ENCODE results near the gene FBN1.

DNA sequence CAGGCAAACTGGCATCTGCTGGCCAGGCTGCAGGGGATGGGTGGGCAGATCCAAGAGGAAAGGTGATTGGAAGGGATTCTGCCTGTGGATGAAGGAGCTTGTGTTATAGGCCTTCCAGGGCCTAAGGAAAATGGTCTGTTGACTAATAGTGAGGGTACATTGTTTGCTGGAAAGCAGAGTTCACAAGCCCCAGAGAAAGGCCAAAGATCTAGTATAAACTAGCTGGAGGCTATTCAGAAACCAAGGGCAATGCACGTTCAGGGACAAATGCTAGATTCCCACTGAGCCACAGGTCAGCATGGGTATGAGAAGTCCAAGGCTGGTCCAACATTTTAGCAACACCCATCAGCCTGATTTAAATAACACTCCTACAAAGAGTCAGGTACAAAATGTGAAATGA, 74.7 kb downstream of the FBN1 start:
- TF ChIP-seq, protein P1, sequence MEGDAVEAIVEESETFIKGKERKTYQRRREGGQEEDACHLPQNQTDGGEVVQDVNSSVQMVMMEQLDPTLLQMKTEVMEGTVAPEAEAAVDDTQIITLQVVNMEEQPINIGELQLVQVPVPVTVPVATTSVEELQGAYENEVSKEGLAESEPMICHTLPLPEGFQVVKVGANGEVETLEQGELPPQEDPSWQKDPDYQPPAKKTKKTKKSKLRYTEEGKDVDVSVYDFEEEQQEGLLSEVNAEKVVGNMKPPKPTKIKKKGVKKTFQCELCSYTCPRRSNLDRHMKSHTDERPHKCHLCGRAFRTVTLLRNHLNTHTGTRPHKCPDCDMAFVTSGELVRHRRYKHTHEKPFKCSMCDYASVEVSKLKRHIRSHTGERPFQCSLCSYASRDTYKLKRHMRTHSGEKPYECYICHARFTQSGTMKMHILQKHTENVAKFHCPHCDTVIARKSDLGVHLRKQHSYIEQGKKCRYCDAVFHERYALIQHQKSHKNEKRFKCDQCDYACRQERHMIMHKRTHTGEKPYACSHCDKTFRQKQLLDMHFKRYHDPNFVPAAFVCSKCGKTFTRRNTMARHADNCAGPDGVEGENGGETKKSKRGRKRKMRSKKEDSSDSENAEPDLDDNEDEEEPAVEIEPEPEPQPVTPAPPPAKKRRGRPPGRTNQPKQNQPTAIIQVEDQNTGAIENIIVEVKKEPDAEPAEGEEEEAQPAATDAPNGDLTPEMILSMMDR (IDR thresholded peaks at IDR 0.05) = no peak
- TF ChIP-seq EZH2 (IDR thresholded peaks at IDR 0.05) (no peak), EZH2phosphoT487 (IDR thresholded peaks at IDR 0.05) (no peak)

All from neural progenitor cell (in vitro differentiated cells).